SK-N-SH (cell line): Measurements from ENCODE around the gene HUNK. TPM values are rescaled to one million over a fixed set of nuclear protein-coding genes. Genes with fewer than 3 reads are reported as not detected.
A peak's percentile ranks its signal among the peaks of the same experiment; 100 is the strongest.

Experiments used
- CTCF ChIA-PET: fragments of 300-600, 350-600 bp; formaldehyde crosslinking; extraction: SDS; loops from one replicate; lab custom pipeline; 2021; lab: Yijun Ruan, JAX
- POLR2A ChIA-PET: fragments of 350-600 bp; sonication (Branson Sonifier 250); formaldehyde crosslinking; extraction: SDS; loops from one replicate; lab custom pipeline; 2020; ENCODE audit warnings: antibody characterized with exemption, inconsistent platforms; lab: Yijun Ruan, JAX
- DNase-seq: peaks from one replicate; pipeline ENCODE4 v3.0.0; 2012
- H2AFZ ChIP-seq: fragments of 200-600 bp; sonication (generic); 2 replicates; pipeline ENCODE4 v1.8.1; 2016; ENCODE audit warnings: antibody characterized with exemption, mild to moderate bottlenecking, low read depth
- H3F3A ChIP-seq: fragments of 200-600 bp; sonication (generic); replicated peaks from 2 replicates; pipeline ENCODE3; 2016; ENCODE audit warnings: antibody characterized with exemption, mild to moderate bottlenecking; ENCODE audit not compliant: insufficient read depth
- H3K27ac ChIP-seq, 2 experiments: fragments of 200-500 bp in 1 of 2; fragments of 200-600 bp in 1 of 2; sonication (Bioruptor generic) in 1 of 2; sonication (generic), shearing (Covaris generic) in 1 of 2; 2 replicates each; pipeline versions ENCODE4 v1.5.1 to v1.6.1; 2014 to 2016; ENCODE audit warnings: low read depth in 2 of 2, inconsistent platforms in 1 of 2, low read length in 1 of 2, mild to moderate bottlenecking in 1 of 2, mixed read lengths in 1 of 2
- H3K27me3 ChIP-seq: fragments of 200-600 bp; sonication (generic), shearing (Covaris generic); 2 replicates; pipeline ENCODE4 v1.6.1; 2016; ENCODE audit warnings: mixed run types; ENCODE audit not compliant: insufficient read depth
- H3K36me3 ChIP-seq, 2 experiments: fragments of 200-500 bp in 1 of 2; fragments of 200-600 bp in 1 of 2; sonication (Bioruptor generic) in 1 of 2; sonication (generic) in 1 of 2; replicated peaks in 1 of 2; 2 replicates each; pipeline versions ENCODE3 to v1.5.1; 2014 to 2016; ENCODE audit warnings: low read length in 1 of 2, mild to moderate bottlenecking in 1 of 2; ENCODE audit not compliant: insufficient read depth in 2 of 2, control insufficient read depth in 1 of 2
- H3K4me1 ChIP-seq, 2 experiments: fragments of 200-500 bp in 1 of 2; fragments of 200-600 bp in 1 of 2; sonication (Bioruptor generic) in 1 of 2; sonication (generic), shearing (Covaris generic) in 1 of 2; 2 replicates each; pipeline versions ENCODE4 v1.5.1 to v1.6.1; 2014 to 2016; ENCODE audit warnings: low read depth in 1 of 2, low read length in 1 of 2, mixed run types in 1 of 2; ENCODE audit not compliant: insufficient read depth in 2 of 2, control insufficient read depth in 1 of 2
- H3K4me2 ChIP-seq: fragments of 200-600 bp; sonication (generic), shearing (Covaris generic); 2 replicates; pipeline ENCODE4 v1.6.1; 2017; ENCODE audit warnings: mixed run types
- H3K4me3 ChIP-seq, 2 experiments: fragments of 200-500 bp in 1 of 2; fragments of 200-600 bp in 1 of 2; sonication (Bioruptor generic) in 1 of 2; sonication (generic), shearing (Covaris generic) in 1 of 2; 2 replicates each; pipeline versions ENCODE4 v1.5.1 to v1.8.1; 2014 to 2016; ENCODE audit warnings: low read depth in 2 of 2, inconsistent platforms in 1 of 2, low read length in 1 of 2, mild to moderate bottlenecking in 1 of 2, mixed read lengths in 1 of 2, moderate library complexity in 1 of 2
- H3K79me2 ChIP-seq: fragments of 200-600 bp; sonication (generic); 2 replicates; pipeline ENCODE4 v1.8.1; 2017; ENCODE audit warnings: mild to moderate bottlenecking; ENCODE audit not compliant: insufficient read depth
- H3K9ac ChIP-seq: fragments of 200-600 bp; sonication (generic); 2 replicates; pipeline ENCODE4 v1.6.1; 2017; ENCODE audit warnings: mixed run types
- H3K9me2 ChIP-seq: fragments of 200-600 bp; sonication (generic); 2 replicates; pipeline ENCODE4 v1.6.1; 2017; ENCODE audit warnings: mixed run types
- H3K9me3 ChIP-seq: fragments of 200-600 bp; sonication (generic); 2 replicates; pipeline ENCODE4 v1.6.1; 2017; ENCODE audit warnings: mixed run types, mild to moderate bottlenecking, moderate library complexity
- H4K20me1 ChIP-seq: fragments of 200-600 bp; sonication (generic); 2 replicates; pipeline ENCODE4 v1.6.1; 2017; ENCODE audit warnings: mild to moderate bottlenecking, mixed run types; ENCODE audit not compliant: insufficient read depth
- CHD2 ChIP-seq: fragments of 150-350 bp; IDR thresholded peaks from 2 replicates; pipeline ENCODE4 v1.6.1; 2018; ENCODE audit warnings: low read length; ENCODE audit not compliant: partially characterized antibody
- ELF1 ChIP-seq: IDR thresholded peaks from 2 replicates; pipeline ENCODE4 v1.4.0; 2012
- EP300 ChIP-seq, 2 experiments: IDR thresholded peaks; 2 replicates each; pipeline versions ENCODE4 v1.4.0 to v1.6.1; 2012; ENCODE audit warnings: borderline replicate concordance in 1 of 2, low read depth in 1 of 2, low read length in 1 of 2
- FOSL2 ChIP-seq: IDR thresholded peaks from 2 replicates; pipeline ENCODE4 v1.4.0; 2012; ENCODE audit warnings: low read depth, mild to moderate bottlenecking, moderate library complexity, borderline replicate concordance
- FOXJ3 ChIP-seq: sonication (generic); formaldehyde crosslinking; IDR thresholded peaks from 2 replicates; pipeline ENCODE4 v1.5.1; 2020; ENCODE audit warnings: mild to moderate bottlenecking, missing genetic modification reagents
- FOXM1 ChIP-seq: IDR thresholded peaks from 2 replicates; pipeline ENCODE4 v1.4.0; 2012; ENCODE audit warnings: low read depth, mild to moderate bottlenecking
- JUND ChIP-seq: IDR thresholded peaks from 2 replicates; pipeline ENCODE4 v1.4.0; 2012
- MAX ChIP-seq: IDR thresholded peaks from 2 replicates; pipeline ENCODE4 v1.4.0; 2012; ENCODE audit warnings: low read depth
- MEF2A ChIP-seq: IDR thresholded peaks from 2 replicates; pipeline ENCODE4 v1.4.0; 2012; ENCODE audit warnings: low read depth, borderline replicate concordance
- MXI1 ChIP-seq: IDR thresholded peaks from 2 replicates; pipeline ENCODE4 v1.6.1; 2012; ENCODE audit warnings: mild to moderate bottlenecking, low read depth, low read length, improper control_type of control experiment
- NFIC ChIP-seq: IDR thresholded peaks from 2 replicates; pipeline ENCODE4 v1.4.0; 2012; ENCODE audit warnings: borderline replicate concordance
- NRF1 ChIP-seq: IDR thresholded peaks from 2 replicates; pipeline ENCODE4 v1.6.1; 2012; ENCODE audit warnings: low read depth, mild to moderate bottlenecking, low read length
- POLR2AphosphoS5 ChIP-seq: IDR thresholded peaks from 2 replicates; pipeline ENCODE4 v1.6.1; 2012; ENCODE audit warnings: low read depth, low read length
- RAD21 ChIP-seq: IDR thresholded peaks from 2 replicates; pipeline ENCODE4 v1.6.1; 2012; ENCODE audit warnings: mild to moderate bottlenecking, low read length
- RCOR1 ChIP-seq: fragments of 150-350 bp; IDR thresholded peaks from 2 replicates; pipeline ENCODE4 v1.6.1; 2017; ENCODE audit warnings: antibody characterized with exemption, low read length
- RFX5 ChIP-seq: IDR thresholded peaks from 2 replicates; pipeline ENCODE4 v1.6.1; 2012; ENCODE audit warnings: mild to moderate bottlenecking, improper control_type of control experiment, low read length
- RXRA ChIP-seq: IDR thresholded peaks from 2 replicates; pipeline ENCODE4 v1.4.0; 2012; ENCODE audit warnings: low read depth, mild to moderate bottlenecking, borderline replicate concordance
- SIN3A ChIP-seq: IDR thresholded peaks from 2 replicates; pipeline ENCODE4 v1.6.1; 2012; ENCODE audit warnings: low read depth, mild to moderate bottlenecking, low read length, moderate library complexity, borderline replicate concordance
- SMC3 ChIP-seq: IDR thresholded peaks from 2 replicates; pipeline ENCODE4 v1.6.1; 2012; ENCODE audit warnings: low read depth, low read length, improper control_type of control experiment
- TAF1 ChIP-seq: IDR thresholded peaks from 2 replicates; pipeline ENCODE4 v1.6.1; 2012; ENCODE audit warnings: low read depth, mild to moderate bottlenecking, low read length, moderate library complexity, borderline replicate concordance
- TCF12 ChIP-seq: IDR thresholded peaks from 2 replicates; pipeline ENCODE4 v1.4.0; 2012
- TEAD4 ChIP-seq: IDR thresholded peaks from 2 replicates; pipeline ENCODE4 v1.4.0; 2012; ENCODE audit warnings: mild to moderate bottlenecking, borderline replicate concordance; ENCODE audit not compliant: insufficient read depth
- USF1 ChIP-seq: IDR thresholded peaks from 2 replicates; pipeline ENCODE4 v1.4.0; 2012; ENCODE audit warnings: low read depth, borderline replicate concordance
- USF2 ChIP-seq: fragments of 150-350 bp; IDR thresholded peaks from 2 replicates; pipeline ENCODE4 v1.6.1; 2017; ENCODE audit warnings: antibody characterized with exemption, low read length, low read depth, borderline replicate concordance
- YY1 ChIP-seq: IDR thresholded peaks from 2 replicates; pipeline ENCODE4 v1.4.0; 2012; ENCODE audit warnings: low read depth, mild to moderate bottlenecking
- WGBS: methylation state at CpG from one replicate; pipeline ENCODE4 v1.1.6; 2017; ENCODE audit warnings: low lambda C conversion rate; 5-methylcytosine and 5-hydroxymethylcytosine counted together
- polyA plus RNA-seq, 3 experiments: library from polyadenylated mRNA; depleted of rRNA; stranded (reverse); fragments of >200 nt; gene quantifications; 2 replicates each; pipeline ENCODE4 v1.2.3, GENCODE V29; 2012

HUNK gene
- polyA plus RNA-seq, 1 of the 3 experiments (the other 2 are of a cell fraction) = 0.31 TPM

- Histone ChIP-seq H3K27ac (no peak overlapping the region), H3K9ac (no peak overlapping the region), H3K27me3 (no peaks in the 10 kb centered on the region; the same call in 1 of the 2 replicates), H3F3A (no peaks in the 10 kb centered on the region), H3K9me3 (no peaks in the 10 kb centered on the region), H3K4me2 (no peak overlapping the region), H3K36me3 (no peaks in the 10 kb centered on the region), H2AFZ (no peak overlapping the region), H3K79me2 (no peaks in the 10 kb centered on the region), H3K9me2 (no peaks in the 10 kb centered on the region), H3K4me1 (peaks cover 0 to 6% of the 10 kb centered on the region in 2 experiments; a peak in 1 of 4 replicates), H4K20me1 (no peaks in the 10 kb centered on the region), H3K4me3 (no peak overlapping the region; a peak in 1 of 4 replicates)
- ChIA-PET POLR2A (no interaction called here), CTCF (interaction anchor here (0.6 to 5.0 kb wide), 59 partner anchors 9 to 412 kb away, joined by 3 to 92 read pairs (median 4); no protein-coding TSS in a partner anchor)
- DNase-seq = no peak
- TF ChIP-seq USF2 (no peak), MXI1 (no peak), RCOR1 (no peak), FOSL2 (no peak), RFX5 (no peak), EP300 (IDR thresholded peaks at IDR 0.05; ENCODE audit: borderline replicate concordance in 1 of 2, low read depth in 1 of 2, low read length in 1 of 2) (no peak)
- 86% methylated on average over 11 of the region's 11 CpGs for WGBS
These were observed 7.3 kb upstream of the HUNK start for GRCh38 chr21:31865429-31865970.

- H3K36me3 ChIP-seq = no peaks in the 10 kb centered on the region
- no peak overlapping the region for H2AFZ ChIP-seq
- H3F3A ChIP-seq = no peaks in the 10 kb centered on the region
- no peaks in the 10 kb centered on the region; the same call in none of the 2 replicates for H3K27me3 ChIP-seq
- no peaks in the 10 kb centered on the region for H4K20me1 ChIP-seq
- H3K4me3 ChIP-seq = no peak overlapping the region; a peak in 1 of 4 replicates
- no peaks in the 10 kb centered on the region for H3K79me2 ChIP-seq
- no peak overlapping the region for H3K9ac ChIP-seq
- no peaks in the 10 kb centered on the region for H3K9me3 ChIP-seq
- ChIA-PET POLR2A (no interaction called here), CTCF (interaction anchor here (0.6 to 5.0 kb wide), 67 partner anchors 10 to 411 kb away, joined by 3 to 92 read pairs (median 4); no protein-coding TSS in a partner anchor)
- H3K4me2 ChIP-seq = no peak overlapping the region
- DNase-seq = peak; percentile 86
- 19% methylated on average over 13 of the region's 15 CpGs for WGBS
- H3K27ac ChIP-seq = no peak overlapping the region
- peaks cover 0 to 6% of the 10 kb centered on the region in 2 experiments; a peak in 1 of 4 replicates for H3K4me1 ChIP-seq
- no peaks in the 10 kb centered on the region for H3K9me2 ChIP-seq
- TF ChIP-seq RFX5 (no peak), MAX (0 out of 2 replicates have a peak, but pooled peaks have one; percentile 29), MXI1 (peak; percentile 89), TEAD4 (no peak), USF1 (no peak), FOXM1 (no peak), CHD2 (peak; percentile 58), TCF12 (no peak), TAF1 (no peak), RXRA (no peak), POLR2AphosphoS5 (no peak), SIN3A (no peak), MEF2A (no peak), SMC3 (peak; percentile 87), JUND (no peak), USF2 (no peak), FOSL2 (no peak), YY1 (no peak), FOXJ3 (CRISPR knock-in tag) (no peak), NFIC (peak; percentile 51; the same call in 1 of the 2 replicates), ELF1 (0 out of 2 replicates have a peak, but pooled peaks have one; percentile 16), RAD21 (peak; percentile 79), NRF1 (no peak; the same call in 1 of the 2 replicates)
These were observed 6.7 kb upstream of the HUNK start for GRCh38 chr21:31866077-31866511.
